ENCODE results near the gene BAIAP2L1.

The BAIAP2L1 gene

GRCh38 chr7:98278936-98279335, 122.0 kb downstream of the BAIAP2L1 start:
- DNase-seq (ENCODE audit: low spot score): no peak

DNA sequence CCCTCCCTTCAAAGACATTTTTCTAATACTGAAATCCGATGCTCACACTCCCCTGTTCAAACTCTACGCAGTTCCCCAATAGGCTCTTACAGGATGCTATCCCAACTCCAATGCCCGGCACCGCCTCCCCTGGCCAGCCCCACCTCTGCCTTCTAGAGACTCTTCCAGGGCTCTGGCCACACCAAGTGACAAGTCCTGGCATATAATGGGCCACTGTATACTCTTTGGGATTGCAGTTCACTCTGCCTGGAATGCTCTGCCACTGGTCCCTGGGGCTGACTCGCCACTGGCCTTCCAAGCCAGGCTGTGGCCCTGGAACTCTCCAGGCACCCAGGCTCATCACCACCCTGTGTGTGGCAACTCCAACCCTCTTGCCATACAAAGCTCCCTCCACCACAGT, 122.5 kb downstream of the BAIAP2L1 start:
- no peak for DNase-seq (ENCODE audit: low spot score)

GRCh38 chr7:98276241-98276761, 124.6 kb downstream of the BAIAP2L1 start:
- no peak for DNase-seq (ENCODE audit: low spot score)

DNA sequence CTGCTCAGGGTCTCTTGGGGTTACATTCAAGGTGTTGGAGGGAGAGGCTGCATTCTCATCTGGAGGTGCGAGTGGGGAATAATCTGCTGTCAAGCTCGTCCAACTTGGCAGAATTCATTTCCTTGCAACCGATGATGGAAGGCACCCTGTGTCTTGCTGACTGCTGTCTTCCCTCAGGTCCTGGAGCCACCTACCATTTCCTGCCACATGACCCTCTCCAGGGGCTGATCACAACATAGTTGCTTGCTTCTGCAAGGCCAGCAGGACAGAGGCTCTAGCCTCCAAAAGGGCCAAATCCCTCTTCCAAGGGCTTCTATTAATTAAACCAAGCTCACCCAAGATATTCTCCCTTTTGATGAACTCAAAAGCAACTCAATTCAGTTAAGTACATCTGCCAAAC, 133.6 kb downstream of the BAIAP2L1 start:
- DNase-seq (ENCODE audit: low spot score): no peak

- no peak for DNase-seq (ENCODE audit: low spot score)
Observed at GRCh38 chr7:98266840-98267239, 134.1 kb downstream of the BAIAP2L1 start.

- no peak for DNase-seq (ENCODE audit: low spot score)
Observed at GRCh38 chr7:98265841-98266271, 135.0 kb downstream of the BAIAP2L1 start.

GRCh38 chr7:98257701-98258100, 143.2 kb downstream of the BAIAP2L1 start:
- DNase-seq (ENCODE audit: low spot score): no peak

DNA sequence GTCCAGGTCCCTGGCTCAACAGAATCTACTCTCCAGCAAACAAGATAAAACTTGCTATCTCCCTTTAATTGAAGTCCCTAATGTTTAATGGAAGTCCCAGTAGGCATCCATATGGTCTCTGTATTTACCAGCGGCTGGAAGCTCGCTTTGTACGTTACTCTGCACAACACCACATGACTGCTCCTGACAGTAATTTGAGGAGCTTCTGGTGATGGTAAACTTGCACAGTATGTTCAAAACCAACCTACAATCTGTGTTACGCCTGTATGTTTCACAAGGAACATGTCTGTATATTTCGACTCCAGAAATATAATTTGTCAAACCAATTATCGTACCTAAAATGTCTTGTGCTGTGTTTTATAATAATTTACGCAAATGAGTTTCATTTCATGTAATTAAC, 144.5 kb downstream of the BAIAP2L1 start:
- DNase-seq (ENCODE audit: low spot score): no peak

DNA sequence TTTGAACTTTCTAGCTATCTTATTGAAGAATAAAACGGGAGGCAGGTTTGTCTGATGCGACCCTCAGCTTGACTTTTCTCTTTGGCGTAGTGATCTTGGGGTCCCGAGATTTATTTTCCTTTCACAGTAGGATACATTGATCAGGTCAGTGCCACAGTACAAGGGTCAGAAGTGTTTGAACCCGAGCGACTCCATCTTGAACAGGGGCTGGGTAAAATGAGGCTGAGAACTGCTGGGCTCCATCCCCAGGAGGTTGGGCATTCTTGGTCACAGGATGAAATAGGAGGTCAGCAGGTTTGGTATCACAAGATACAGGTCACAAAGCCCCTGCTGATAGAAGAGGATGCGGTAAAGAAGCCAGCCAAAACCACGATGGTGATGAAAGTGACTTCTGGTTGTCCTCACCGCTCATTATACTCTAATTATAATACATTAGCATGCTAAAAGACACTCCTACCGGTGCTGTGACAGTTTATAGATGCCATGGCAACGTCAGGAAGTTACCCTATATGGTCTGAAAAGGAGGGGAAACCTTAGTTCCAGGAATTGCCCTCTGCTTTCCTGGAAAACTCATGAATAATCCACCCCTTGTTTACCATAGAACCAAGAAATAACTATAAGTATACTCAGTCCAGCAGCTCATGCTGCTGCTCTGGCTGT, 145.8 kb downstream of the BAIAP2L1 start:
- DNase-seq (ENCODE audit: low spot score): no peak

- DNase-seq (ENCODE audit: low spot score): no peak
Observed at GRCh38 chr7:98254516-98254915, 146.4 kb downstream of the BAIAP2L1 start.

GRCh38 chr7:98252425-98253054, 148.3 kb downstream of the BAIAP2L1 start:
- DNase-seq (ENCODE audit: low spot score): peak; percentile 27

GRCh38 chr7:98251601-98252424, 149.1 kb downstream of the BAIAP2L1 start, which contains the start of gene TECPR1:
TECPR1 (minus strand) TSS chr7:98252232; CDS start chr7:98246146, 6,086 bp downstream.
- DNase-seq (ENCODE audit: low spot score): peak; percentile 91

DNA sequence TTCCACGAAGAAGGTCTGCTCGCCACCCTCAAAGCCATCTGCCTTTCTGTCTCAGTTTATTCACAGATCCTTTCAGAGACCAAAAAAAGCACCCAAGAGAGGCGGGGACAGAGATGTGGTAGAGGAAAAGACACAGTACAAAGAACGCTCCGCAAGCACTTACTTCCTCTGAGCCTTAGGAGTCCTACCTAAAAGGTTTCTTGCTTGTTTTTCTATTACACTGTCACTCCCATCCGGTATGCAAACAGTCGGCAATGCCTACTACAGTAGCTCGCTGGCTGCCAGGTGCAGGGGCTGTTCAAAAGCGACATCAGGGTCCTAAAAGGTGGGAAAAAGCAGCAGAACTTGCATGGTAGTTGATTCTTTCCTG, 149.7 kb downstream of the BAIAP2L1 start:
- no peak for DNase-seq (ENCODE audit: low spot score)

GRCh38 chr7:98250789-98251188, 150.1 kb downstream of the BAIAP2L1 start:
- DNase-seq (ENCODE audit: low spot score): peak; percentile 14

GRCh38 chr7:98249106-98249505, 151.8 kb downstream of the BAIAP2L1 start:
- DNase-seq (ENCODE audit: low spot score): no peak

DNA sequence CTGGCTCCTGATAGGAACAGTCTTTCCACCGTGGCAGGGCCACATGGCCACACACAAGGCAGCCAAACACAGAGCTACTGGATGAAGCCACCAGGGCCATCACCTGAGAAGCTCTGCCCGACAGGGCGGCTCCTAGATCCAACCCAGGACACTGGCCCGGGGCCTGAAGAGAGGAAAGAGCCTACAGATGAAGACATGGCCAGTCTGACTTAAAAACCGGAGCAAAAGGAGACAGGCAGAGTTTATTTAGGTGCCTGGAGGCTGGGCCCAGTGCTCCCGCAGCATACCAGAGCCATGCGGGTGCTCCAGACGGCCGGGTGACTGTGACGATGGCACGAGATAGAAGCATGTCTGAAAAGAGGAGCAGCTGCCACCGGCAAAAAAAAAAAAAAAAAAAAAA, 152.7 kb downstream of the BAIAP2L1 start:
- no peak for DNase-seq (ENCODE audit: low spot score)

DNA sequence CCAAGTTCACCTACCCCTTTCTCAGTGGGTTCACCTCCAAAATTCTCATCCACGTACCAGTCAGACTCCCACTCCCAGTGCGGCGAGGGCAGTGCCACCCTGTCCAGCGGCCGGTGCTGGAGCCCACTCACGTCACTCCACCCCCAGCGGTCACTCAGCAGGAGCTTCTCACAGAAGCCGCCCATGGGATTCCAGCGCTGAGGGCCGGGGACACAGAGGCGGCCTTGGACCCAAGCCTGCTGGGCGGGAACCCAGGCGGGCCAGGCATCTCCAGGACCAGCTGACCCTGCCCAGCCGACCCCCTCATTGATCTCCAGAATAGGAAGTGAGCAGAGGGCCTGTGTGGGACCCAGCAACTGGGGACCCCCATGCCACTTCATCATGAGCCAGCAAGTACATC, 156.0 kb downstream of the BAIAP2L1 start:
- DNase-seq (ENCODE audit: low spot score): no peak

DNA sequence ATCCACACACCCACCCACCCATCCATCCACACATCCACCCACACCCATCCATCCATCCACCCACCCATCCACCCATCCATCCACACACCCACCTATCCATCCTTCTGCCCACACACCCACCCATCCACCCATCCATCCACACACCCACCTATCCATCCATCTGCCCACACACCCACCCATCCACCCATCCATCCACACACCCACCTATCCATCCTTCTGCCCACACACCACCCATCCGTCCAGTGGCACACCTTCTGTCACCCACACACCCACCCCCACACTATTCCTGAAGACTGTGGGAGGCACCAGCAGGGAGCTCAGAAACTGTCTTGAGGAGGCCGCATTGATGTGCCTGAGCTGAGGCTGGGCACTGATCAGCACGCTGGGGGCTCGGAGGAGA, 158.0 kb downstream of the BAIAP2L1 start:
- no peak for DNase-seq (ENCODE audit: low spot score)

DNA sequence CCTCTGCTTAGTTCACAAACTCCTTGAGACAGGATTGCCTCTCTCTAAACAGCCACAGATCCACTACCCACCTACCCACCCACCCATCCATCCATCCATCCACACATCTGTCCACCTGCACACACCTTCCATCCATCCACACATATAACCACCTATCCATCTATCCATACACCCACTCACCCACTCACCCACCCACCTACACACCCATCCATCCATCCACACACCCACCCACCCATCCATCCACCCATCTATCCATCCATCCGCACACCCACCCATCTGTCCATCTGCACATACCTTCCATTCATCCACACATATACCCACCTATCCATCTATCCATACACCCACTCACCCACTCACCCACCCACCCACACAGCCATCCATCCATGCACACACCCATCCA, 158.5 kb downstream of the BAIAP2L1 start:
- DNase-seq (ENCODE audit: low spot score): no peak

- DNase-seq (ENCODE audit: low spot score): no peak
Observed at GRCh38 chr7:98241674-98242241, 159.1 kb downstream of the BAIAP2L1 start.

All from cerebellar cortex (tissue), 1 donor.